Peyer's patch (tissue), 4 donors: ENCODE results near the gene UBAP1.
A peak's percentile ranks its signal among the peaks of the same experiment; 100 is the strongest.

Experiments used
- POLR2A ChIP-seq, 2 donors: fragments of 450-650 bp; IDR thresholded peaks; one replicate each; pipeline ENCODE4 v1.5.1; 2017; ENCODE audit warnings: antibody characterized with exemption in 2 of 2, mild to moderate bottlenecking in 2 of 2, moderate library complexity in 2 of 2
- TF ChIP-seq, protein P1 (sequence below), 6 experiments: fragments of 450-650 bp in 4 of 6; fragments of 200-600 bp in 2 of 6; sonication (generic) in 1 of 6; IDR thresholded peaks; one replicate each; pipeline ENCODE4 v1.5.1; 2017 to 2019; ENCODE audit warnings: antibody characterized with exemption in 6 of 6, mild to moderate bottlenecking in 3 of 6, moderate library complexity in 1 of 6

GRCh38 chr9:34170237-34170991, 8.4 kb upstream of the UBAP1 start:
- TF ChIP-seq, protein P1, sequence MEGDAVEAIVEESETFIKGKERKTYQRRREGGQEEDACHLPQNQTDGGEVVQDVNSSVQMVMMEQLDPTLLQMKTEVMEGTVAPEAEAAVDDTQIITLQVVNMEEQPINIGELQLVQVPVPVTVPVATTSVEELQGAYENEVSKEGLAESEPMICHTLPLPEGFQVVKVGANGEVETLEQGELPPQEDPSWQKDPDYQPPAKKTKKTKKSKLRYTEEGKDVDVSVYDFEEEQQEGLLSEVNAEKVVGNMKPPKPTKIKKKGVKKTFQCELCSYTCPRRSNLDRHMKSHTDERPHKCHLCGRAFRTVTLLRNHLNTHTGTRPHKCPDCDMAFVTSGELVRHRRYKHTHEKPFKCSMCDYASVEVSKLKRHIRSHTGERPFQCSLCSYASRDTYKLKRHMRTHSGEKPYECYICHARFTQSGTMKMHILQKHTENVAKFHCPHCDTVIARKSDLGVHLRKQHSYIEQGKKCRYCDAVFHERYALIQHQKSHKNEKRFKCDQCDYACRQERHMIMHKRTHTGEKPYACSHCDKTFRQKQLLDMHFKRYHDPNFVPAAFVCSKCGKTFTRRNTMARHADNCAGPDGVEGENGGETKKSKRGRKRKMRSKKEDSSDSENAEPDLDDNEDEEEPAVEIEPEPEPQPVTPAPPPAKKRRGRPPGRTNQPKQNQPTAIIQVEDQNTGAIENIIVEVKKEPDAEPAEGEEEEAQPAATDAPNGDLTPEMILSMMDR (IDR thresholded peaks at IDR 0.05): peak in 2 of 6 experiments; percentile 17 to 22
- TF ChIP-seq POLR2A (IDR thresholded peaks at IDR 0.05): no peak
